Gastroesophageal sphincter (tissue), 3 donors: ENCODE results near the gene ARFGAP1.

Experiments
- CTCF ChIP-seq, 4 experiments: fragments of 200-600 bp in 2 of 4; fragments of 450-650 bp in 2 of 4; sonication (generic) in 1 of 4; IDR thresholded peaks; one replicate each; pipeline ENCODE4 v1.5.1; 2017 to 2019; ENCODE audit warnings: antibody characterized with exemption in 4 of 4, mild to moderate bottlenecking in 2 of 4, moderate library complexity in 2 of 4
- EP300 ChIP-seq: sonication (generic); formaldehyde crosslinking; IDR thresholded peaks from one replicate; pipeline ENCODE4 v1.6.1; 2017; ENCODE audit warnings: antibody characterized with exemption, mild to moderate bottlenecking
- POLR2A ChIP-seq, 2 donors: fragments of 450-650 bp; IDR thresholded peaks; one replicate each; pipeline ENCODE4 v1.6.1; 2017; ENCODE audit warnings: antibody characterized with exemption in 2 of 2, mild to moderate bottlenecking in 2 of 2, moderate library complexity in 1 of 2
- POLR2AphosphoS5 ChIP-seq: sonication (generic); formaldehyde crosslinking; IDR thresholded peaks from one replicate; pipeline ENCODE4 v1.6.1; 2017; ENCODE audit warnings: antibody characterized with exemption

DNA sequence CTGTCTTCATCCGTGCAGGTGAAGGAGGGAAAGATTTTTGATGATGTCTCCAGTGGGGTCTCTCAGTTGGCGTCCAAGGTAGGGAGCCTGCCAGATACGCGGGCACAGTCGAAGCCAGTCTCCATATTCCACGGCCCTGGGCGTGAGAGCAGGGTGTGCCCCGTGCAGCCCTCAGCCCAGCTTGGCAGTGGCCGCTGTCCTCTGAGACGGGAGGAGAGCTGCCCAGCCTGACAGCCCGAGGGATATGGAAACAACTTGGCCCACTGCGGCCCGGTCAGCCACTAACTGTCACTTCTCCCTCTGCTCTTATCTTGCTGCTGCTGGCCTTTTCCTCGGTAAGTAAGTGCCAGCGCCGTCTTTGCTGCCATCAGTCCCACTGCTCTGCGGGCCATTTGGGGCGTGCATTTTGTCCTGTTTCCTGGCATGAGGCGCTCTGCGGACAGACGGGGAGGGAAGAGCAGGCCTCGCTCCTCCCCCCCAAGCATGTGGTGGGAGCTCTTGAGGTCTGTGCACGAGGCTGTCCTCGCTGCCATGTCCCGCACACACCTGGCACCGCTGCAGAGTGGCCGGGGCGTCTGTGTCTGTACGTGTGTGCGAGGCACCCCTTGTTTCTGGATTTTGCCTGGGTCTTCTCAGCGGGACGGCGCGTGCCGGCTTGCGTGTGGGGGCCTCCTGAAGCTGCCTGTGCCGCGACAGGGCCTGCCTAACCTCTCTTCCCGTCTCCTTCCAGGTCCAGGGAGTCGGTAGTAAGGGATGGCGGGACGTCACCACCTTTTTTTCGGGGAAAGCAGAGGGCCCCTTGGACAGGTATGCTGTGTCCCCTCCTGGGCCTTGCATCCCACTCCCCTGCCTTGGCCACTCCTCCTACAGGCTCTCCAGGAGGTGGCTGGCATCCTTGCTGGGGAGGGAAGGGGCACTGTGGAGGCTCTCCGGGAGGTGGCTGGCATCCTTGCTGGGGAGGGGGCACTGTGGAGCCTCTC lies 13.3 kb downstream of the ARFGAP1 start:
- TF ChIP-seq CTCF (IDR thresholded peaks at IDR 0.05) (no peak), POLR2AphosphoS5 (no peak), EP300 (no peak), POLR2A (IDR thresholded peaks at IDR 0.05) (no peak)
